Ovary (tissue), 3 donors: ENCODE results near the gene FAM13A.
"Not testable (repeated sequence)": the region's sequence is repeated elsewhere in the genome, so short reads cannot be mapped to it uniquely, and the experiment has no call there.

Experiments used
- CTCF ChIP-seq, 3 donors: fragments of 450-650 bp in 2 of 3; fragments of 200-600 bp in 1 of 3; IDR thresholded peaks; one replicate each; pipeline versions ENCODE4 v1.5.1 to v1.8.0; 2016 to 2022; ENCODE audit warnings: antibody characterized with exemption in 3 of 3, mild to moderate bottlenecking in 1 of 3
- EP300 ChIP-seq: sonication (generic); formaldehyde crosslinking; IDR thresholded peaks from one replicate; pipeline ENCODE4 v1.6.1; 2017; ENCODE audit warnings: antibody characterized with exemption
- POLR2A ChIP-seq: fragments of 450-650 bp; IDR thresholded peaks from one replicate; pipeline ENCODE4 v1.6.1; 2017; ENCODE audit warnings: antibody characterized with exemption, mild to moderate bottlenecking, moderate library complexity
- donor health status: DM: no; HTN: no; CAD: no.

GRCh38 chr4:88904240-88904639 lies 152.7 kb downstream of the FAM13A start:
- not testable (repeated sequence) for TF ChIP-seq CTCF (IDR thresholded peaks at IDR 0.05); POLR2A; EP300
